D721Med (cell line): ENCODE results near the gene HNRNPA2B1.
A peak's percentile ranks its signal among the peaks of the same experiment; 100 is the strongest.
"Not testable (repeated sequence)": the region's sequence is repeated elsewhere in the genome, so short reads cannot be mapped to it uniquely, and the experiment has no call there.

Experiments used
- DNase-seq: peaks from one replicate; pipeline ENCODE4 v3.0.0; 2011; ENCODE audit warnings: low spot score; ENCODE audit not compliant: insufficient read length
- FAIRE-seq: peaks from 2 replicates; lab custom pipeline; 2011; peaks lifted over from hg19 to GRCh38; lab: Jason Lieb, UNC
- CTCF ChIP-seq: IDR thresholded peaks from 2 replicates; pipeline ENCODE4 v1.5.1; 2012; ENCODE audit warnings: mild to moderate bottlenecking, control low read depth; ENCODE audit not compliant: insufficient read depth; ENCODE audit errors: missing control alignments

Gene HNRNPA2B1

GRCh38 chr7:26187380-26188205 is 13.0 kb downstream of the HNRNPA2B1 start:
- no peak for FAIRE-seq
- no peak for TF ChIP-seq CTCF
- DNase-seq, result no peak

- TF ChIP-seq CTCF, result no peak
- DNase-seq, result no peak
- FAIRE-seq, result peak; percentile 48
Measured at GRCh38 chr7:26186364-26187311, 13.9 kb downstream of the HNRNPA2B1 start.

- no peak for TF ChIP-seq CTCF
- FAIRE-seq (peak; percentile 38), DNase-seq (no peak)
Measured at GRCh38 chr7:26185844-26186180, 14.7 kb downstream of the HNRNPA2B1 start.

GRCh38 chr7:26185131-26185843 is 15.3 kb downstream of the HNRNPA2B1 start:
- no peak for TF ChIP-seq CTCF
- FAIRE-seq (peak; percentile 76), DNase-seq (no peak)

GRCh38 chr7:26184281-26185101 is 16.1 kb downstream of the HNRNPA2B1 start:
- peak; percentile 82 for FAIRE-seq
- not testable (repeated sequence) for DNase-seq

- TF ChIP-seq CTCF, result no peak
- DNase-seq (no peak), FAIRE-seq (no peak)
Measured at GRCh38 chr7:26183545-26184280, 16.8 kb downstream of the HNRNPA2B1 start.
